Dedifferentiated amniotic fluid mesenchymal stem cell (primary cell): Measurements from ENCODE around the gene SHKBP1.
"Not testable (repeated sequence)": the region's sequence is repeated elsewhere in the genome, so short reads cannot be mapped to it uniquely, and the experiment has no call there.

ENCODE experiments used
- DNase-seq: peaks from one replicate; pipeline ENCODE4 v3.0.0-alpha.2; 2016; ENCODE audit errors: extremely low spot score

The SHKBP1 gene, protein sequence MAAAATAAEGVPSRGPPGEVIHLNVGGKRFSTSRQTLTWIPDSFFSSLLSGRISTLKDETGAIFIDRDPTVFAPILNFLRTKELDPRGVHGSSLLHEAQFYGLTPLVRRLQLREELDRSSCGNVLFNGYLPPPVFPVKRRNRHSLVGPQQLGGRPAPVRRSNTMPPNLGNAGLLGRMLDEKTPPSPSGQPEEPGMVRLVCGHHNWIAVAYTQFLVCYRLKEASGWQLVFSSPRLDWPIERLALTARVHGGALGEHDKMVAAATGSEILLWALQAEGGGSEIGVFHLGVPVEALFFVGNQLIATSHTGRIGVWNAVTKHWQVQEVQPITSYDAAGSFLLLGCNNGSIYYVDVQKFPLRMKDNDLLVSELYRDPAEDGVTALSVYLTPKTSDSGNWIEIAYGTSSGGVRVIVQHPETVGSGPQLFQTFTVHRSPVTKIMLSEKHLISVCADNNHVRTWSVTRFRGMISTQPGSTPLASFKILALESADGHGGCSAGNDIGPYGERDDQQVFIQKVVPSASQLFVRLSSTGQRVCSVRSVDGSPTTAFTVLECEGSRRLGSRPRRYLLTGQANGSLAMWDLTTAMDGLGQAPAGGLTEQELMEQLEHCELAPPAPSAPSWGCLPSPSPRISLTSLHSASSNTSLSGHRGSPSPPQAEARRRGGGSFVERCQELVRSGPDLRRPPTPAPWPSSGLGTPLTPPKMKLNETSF

DNA sequence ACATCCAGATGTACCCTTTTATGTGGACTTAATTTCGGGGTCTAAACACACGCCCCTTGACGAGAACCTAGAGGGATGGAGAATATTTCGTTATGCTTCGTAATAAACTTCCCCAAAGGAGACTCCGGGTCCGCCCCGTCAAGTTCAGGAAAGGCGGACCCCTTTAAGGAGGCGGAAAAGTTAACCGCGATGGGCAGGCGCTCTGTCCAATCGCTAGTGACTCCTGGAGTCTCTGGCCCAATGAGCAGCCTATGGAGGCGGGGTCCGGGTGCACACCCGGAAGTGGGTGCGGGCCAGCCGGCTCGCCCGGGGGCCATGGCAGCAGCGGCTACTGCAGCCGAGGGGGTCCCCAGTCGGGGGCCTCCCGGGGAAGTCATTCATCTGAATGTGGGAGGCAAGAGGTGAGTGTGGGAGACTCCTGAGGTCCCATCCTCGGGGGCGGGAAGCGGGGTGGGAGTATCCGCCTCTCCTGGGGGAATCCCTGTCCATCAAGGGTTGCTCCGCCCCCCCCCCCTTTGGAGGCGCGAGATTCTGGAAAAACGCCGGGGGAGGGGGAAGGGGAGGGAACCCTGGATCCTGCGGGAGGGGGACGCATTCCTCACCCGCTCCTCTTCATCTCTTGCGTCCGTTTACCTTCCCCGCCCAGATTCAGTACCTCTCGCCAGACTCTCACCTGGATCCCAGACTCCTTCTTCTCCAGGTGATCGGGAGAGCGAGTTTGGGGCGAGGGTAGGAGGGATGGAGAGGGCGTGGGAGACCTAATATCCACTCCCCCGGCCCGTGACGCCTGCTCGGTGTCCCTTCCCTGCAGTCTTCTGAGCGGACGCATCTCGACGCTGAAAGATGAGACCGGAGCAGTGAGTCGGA lies at the start of gene SHKBP1:
Gene SHKBP1, plus strand, starts transcription at position 289 of the 867 bp plus-strand sequence. Its CDS starts 27 bp downstream, at position 316.
- DNase-seq = peak; percentile 92

DNA sequence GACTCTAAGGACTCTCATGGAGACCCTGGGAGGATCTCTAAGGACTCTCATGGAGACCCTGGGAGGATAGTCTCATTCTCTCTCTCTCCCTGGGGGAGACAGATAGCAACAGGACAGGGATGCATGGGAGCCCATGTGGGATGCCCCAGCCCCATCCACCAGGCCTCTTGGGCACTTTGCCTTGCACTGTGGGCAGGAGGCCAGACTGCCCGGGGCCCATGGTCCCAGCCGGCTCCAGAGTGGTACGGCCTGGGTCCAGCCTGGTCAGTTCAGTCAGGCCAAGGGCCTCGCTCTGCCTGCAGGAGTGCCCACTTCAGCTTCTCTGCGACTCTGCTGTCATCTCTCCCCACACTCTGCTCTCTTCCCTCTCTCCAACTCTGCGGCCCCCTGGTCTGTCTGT lies 48.6 kb upstream of the SHKBP1 start:
- DNase-seq = no peak

GRCh38 chr19:40528533-40529092 lies 48.1 kb upstream of the SHKBP1 start:
- no peak for DNase-seq

DNA sequence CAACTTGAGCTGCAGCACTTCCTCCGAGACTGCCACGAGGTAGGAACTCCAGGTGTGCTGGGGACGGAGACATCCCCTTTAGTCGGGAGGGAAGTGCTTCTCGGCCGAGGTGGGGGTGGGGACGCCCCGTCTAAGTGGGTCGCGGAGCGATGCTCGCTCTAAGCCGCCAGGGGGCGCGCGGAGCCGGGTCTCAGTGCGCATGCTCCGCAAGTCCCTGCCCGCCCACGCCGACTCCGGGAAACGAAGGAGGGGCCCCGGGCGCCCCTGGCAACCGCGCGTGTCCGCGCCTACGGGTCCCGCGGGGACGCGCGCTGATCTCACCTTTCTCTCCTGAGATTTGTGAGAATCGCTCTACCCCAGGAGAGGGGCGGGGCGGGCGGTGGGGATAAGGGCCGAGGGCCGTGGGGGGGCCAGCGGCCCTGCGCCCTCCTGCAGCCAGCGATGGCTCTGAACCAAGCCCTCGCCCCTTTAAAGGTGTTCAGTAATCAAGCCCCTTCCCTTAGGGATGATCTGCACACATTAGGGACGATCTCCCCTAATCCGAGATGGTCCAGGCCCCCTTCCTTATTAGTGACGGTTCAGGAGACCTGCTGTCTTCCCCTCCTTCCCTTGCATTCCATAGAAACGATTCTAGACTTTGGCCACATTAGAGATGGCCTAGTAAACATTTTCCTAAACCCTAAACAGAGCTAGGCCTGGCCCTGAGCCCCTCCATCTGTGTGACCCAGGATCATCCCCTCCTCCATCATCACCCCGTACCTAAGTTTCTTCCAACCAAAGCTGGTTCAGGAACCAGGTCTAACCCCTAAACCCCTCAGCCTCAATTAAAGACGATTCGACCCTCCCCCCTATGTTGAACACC lies 47.3 kb upstream of the SHKBP1 start:
- peak; percentile 54 for DNase-seq

GRCh38 chr19:40530091-40530901 lies 46.4 kb upstream of the SHKBP1 start:
- no peak for DNase-seq

DNA sequence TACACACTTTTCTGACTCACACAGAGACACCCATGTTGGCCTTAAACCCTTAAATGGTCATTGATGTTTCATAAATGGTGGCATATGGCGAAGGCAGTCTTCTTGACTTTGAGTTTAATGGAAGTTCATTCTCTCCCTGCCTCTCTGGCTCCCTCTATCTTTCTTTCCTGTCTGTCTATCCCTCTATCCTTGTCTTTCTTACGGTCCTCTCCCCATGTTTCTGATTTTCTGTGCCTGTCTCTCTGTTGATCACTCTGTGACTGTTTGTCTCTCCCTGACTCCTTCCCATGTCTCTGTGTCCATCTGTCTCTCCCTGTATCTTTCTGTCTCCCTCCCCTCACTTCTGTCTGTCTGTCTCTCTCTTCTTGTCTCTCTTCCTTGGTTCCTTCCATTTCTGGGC lies 43.2 kb upstream of the SHKBP1 start:
- no peak for DNase-seq

DNA sequence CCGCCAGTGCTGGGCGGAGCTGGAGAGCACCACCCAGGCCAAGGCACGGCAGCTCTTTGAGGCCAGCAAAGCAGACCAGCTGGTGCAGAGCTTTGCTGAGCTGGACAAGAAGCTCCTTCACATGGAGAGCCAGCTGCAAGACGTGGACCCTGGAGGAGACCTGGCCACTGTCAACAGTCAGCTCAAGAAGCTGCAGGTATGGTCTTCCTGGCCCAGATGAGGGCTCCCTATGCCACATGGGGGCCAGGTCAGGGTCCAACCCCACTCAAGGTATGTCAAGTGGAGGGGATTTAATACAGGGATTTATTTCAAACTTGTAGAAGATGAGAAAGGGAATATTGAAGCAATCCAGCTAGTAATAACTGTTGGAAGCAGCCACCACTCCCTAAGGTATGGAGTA lies 42.5 kb upstream of the SHKBP1 start:
- DNase-seq = no peak

DNA sequence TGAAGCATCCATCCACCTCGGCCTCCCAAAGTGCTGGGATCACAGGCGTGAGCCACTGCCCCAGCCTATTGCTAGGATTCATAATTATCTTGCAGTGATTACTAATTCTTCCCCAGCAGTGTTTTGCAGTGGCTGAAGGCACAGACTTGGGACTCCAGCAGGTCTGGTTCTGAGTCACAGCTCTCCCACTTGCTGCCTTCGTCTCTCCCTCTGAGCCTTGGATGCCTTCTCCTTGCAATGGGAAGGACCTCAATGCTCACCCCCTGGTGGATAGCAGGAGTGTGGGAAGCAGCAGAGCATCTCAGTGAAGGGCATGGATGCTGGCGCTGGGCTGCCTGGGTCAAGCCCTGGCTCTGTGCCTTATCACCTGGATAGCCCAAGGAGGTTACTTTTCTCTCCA lies 37.6 kb upstream of the SHKBP1 start:
- DNase-seq = no peak

GRCh38 chr19:40542202-40542859 lies 34.3 kb upstream of the SHKBP1 start:
- no peak for DNase-seq

- DNase-seq = no peak
These were observed 33.6 kb upstream of the SHKBP1 start for GRCh38 chr19:40543029-40543597.

- not testable (repeated sequence) for DNase-seq
These were observed 30.4 kb upstream of the SHKBP1 start for GRCh38 chr19:40546153-40546841.

DNA sequence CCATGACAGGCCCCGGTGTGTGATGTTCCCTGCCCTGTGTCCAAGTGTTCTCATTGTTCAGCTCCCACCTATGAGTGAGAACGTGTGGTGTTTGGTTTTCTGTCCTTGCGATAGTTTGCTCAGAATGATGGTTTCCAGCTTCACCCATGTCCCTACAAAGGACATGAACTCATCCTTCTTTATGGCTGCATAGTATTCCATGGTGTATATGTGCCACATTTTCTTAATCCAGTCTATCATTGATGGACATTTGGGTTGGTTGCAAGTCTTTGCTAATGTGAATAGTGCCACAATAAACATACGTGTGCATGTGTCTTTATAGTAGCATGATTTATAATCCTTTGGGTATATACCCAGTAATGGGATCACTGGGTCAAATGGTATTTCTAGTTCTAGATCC lies 29.5 kb upstream of the SHKBP1 start:
- DNase-seq = not testable (repeated sequence)

DNA sequence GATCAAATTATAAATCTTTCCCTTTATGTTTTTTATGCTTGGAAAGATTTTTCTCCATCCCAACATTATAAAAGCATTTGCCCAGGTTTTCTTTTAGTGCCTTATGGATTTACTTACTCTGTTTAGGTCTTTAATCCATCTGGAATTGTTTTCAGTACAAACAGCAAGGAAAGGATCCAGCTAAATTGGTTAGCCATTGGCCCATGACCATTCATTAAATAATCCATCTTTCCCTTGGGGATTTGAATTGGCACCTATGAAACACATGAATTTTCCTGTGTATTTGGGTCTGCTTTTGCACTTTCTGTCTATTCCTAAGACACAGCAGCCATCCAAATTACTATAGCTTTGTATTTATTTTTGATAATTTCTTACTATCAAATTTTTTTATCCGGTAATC lies 28.8 kb upstream of the SHKBP1 start:
- no peak for DNase-seq

DNA sequence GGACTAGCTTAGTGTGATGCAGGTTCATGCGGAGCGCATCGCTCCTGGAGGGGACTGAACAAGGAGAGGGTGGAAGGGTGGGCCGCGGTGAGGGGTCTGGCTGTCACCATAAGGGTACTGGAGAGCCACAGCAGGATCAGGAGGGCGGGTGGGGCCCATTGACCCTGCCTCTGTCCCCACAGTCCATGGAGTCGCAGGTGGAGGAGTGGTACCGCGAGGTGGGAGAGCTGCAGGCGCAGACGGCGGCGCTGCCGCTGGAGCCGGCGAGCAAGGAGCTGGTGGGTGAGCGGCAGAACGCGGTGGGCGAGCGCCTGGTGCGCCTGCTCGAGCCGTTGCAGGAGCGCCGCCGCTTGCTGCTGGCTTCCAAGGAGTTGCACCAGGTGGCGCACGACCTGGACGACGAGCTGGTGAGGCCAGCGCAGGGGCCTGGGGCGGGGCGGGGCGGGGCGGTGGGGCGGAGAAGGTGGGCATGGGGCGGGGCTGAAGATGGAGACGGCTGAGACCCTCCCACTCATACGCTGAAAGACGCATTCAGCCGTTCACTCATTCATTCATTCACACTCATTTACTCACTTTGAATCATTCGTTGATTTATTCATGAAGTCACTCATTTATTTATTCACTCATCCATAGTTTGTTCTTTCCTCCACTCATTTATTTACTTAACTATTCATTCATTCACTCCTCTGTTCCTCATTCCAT lies 27.5 kb upstream of the SHKBP1 start:
- DNase-seq = no peak

DNA sequence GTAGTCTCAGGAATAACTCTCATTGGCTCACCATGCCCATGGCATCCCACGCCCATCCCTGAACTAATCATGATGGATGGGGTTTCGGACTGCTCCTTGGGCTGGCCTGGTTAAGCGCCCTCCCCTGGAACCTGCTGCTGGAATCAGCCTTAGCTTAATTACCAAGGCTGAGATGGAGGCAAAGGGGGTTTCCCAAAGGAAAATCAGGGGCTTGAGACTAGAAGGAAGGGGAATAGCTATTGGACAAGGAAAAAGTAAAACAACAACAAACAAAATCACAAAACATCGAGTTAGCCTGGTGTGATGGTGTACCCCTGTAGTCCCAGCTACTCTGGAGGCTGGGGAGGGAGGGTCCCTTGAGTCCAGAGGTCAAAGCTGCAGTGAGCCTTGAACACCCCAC lies 25.7 kb upstream of the SHKBP1 start:
- DNase-seq = no peak

DNA sequence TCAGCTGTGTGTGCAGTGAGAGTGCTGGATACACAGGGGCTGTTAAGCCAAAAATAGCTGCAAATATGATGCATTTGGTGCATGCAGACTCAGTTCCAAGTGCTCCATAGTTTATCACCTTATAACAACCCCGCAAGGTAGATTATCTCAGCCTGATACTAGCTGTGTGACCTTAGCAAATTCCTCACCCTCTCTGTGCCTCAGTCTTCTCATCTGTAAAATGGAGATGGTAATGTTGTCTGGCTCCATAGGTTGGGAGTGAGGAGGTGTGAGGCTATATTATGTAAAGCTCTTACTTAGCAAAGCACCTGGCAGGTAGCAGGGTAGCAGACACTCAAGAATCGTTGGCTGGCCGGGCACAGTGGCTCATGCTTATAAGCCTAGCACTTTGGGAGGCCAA lies 23.8 kb upstream of the SHKBP1 start:
- DNase-seq = no peak

GRCh38 chr19:40553885-40554857 lies 22.5 kb upstream of the SHKBP1 start:
- no peak for DNase-seq
